ENCODE results near the gene LRRC46.

The LRRC46 gene

DNA sequence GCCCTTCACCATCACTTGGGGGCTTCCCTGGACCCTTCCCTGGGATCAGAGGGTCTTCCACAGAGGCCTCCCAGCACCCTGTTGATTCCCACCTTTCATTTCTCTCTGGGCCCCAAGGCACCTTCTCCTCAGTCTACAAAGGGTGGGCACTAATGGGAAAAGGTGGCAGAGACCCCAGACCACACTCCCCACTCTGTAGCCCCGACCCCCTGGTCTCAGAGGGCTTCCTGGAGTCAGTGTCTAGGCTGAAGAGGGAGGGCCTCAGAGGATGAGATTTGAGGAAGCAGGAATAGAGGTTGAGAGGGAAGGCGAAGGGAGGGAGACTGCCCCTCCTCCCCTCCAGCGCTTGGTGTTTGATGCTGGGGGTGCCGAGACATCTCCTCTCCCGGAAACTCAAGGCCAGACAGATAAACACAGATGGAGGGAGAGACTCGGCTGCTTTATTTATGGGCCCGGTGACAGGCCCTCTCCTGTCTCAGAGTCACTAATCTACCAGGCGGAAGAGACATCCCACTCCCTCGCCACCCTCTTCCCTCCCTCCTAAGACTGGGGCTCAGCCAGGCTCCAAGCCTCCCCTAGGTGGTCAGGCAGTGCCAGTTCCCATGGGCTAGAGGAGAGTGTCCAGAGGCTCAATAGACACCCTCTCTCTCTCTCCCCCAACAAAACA, 46.0 kb downstream of the LRRC46 start:
- DNase-seq (ENCODE audit: low read depth) = no peak

- DNase-seq (ENCODE audit: low read depth) = peak; percentile 53
These were observed 46.9 kb downstream of the LRRC46 start for GRCh38 chr17:47878203-47879027.

GRCh38 chr17:47879028-47879585, 47.6 kb downstream of the LRRC46 start:
- DNase-seq (ENCODE audit: low read depth) = peak; percentile 88

DNA sequence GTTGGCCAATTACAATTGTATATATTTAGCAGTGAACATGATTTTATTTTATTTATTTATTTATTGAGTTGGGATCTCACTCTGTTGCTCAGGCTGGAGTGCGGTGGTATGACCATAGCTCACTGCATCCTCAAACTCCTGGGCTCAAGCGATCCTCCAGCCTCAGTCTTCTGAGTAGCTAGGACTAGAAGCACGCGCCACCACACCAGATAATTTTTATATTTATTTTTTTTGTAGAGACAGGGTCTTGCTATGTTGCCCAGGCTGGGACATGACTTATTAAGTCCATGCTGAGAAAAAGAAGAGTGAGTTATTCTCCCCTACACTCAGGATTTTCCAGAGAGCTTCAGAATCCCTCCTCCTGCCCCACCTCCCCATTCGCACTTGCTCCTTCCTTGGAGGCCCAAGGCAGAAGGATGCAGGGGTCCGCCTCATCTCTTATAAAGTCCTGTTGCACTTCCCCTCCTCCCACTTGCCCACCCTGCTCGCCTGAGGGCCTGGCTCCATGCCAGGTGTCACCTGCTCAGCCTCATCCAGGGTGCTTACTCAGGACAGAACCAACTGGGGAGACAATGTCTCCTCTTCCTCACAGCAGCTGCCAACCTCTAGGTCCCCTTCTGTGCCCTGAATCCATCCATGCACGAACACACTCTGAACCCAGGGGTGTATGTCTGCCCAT, 48.4 kb downstream of the LRRC46 start:
- DNase-seq (ENCODE audit: low read depth) = no peak

GRCh38 chr17:47882247-47882646, 50.8 kb downstream of the LRRC46 start:
- peak; percentile 51 for DNase-seq (ENCODE audit: low read depth)

DNA sequence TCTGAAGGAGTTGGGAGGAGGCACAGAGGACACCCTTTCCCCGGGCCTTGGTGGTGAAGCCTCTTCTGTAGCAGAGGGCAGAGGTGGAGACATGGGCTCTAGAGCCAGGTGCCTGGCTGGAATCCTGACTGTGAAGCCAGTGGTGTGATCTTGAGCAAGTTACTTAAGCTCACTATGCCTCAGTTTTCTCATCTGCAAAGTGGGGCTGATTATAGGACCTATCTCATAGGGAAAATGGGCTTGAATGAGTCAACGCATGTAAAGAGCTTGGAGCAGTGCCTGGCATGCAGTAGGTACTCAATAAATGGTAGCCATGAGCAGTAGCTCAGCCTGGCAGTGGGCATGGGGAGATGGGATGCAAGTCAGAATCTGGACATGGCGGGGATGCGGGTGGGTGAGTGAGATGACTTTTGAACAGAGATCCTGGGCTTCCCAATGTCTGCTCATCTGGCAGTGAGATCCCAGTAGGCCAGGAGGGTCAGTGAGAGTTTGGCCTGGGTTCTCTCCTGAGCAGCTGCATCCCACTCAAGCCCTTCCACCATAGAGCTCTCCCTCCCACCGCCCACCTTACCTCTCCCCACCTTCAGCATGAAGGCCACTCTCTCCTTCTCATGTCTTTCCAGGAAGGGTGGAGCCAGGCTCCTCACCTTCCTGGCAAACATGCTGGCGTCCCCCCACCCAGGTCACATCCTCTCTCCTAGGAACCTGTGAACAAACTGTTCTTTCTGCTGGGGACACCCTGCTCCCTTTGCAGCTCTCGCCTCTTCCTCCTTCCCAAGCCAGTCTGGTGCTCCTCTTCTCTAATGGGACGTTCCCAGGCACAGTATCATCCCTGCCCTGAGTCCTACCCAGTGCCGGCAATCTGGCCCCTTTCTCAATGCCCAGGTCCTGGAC, 51.5 kb downstream of the LRRC46 start:
- DNase-seq (ENCODE audit: low read depth) = no peak

DNA sequence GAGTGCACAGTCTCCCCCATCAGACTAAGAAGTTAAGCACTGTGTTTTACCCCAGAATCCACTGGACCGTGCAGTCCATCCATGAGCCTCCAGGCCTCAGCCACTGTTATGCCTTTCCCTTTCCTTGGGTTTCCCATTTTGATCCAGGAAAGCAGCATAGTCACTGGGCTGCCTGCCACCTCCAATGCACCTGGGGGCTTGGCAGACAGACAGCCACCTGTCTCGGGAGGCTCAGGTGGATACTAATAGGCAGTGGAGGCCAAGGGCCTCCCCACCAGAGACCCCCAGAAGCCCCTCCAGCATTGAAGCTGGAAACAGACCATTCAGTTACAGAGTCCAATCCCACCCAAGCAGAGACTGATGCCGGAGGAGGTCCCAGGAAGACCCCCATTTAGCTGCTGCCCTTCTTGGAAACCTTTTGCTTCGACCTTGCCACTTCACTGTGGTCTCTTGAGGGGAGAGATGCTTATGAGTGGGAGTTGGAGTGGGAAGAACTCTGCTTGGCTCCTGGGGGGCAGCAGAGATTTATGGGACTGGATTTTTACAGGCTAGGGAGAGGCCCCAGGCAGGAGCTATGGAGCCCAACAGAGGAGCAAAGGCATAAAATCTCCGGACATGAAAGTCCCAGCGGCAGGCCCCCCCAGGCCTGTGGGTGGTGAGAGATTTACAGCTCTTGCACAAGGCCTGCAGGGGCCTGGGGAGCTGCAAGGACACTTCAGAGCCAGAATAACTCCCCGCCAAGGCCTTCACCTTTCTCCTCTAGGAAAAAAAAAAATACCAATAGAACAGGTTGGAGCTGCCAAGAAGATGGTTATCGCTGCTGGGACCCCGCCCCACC, 52.3 kb downstream of the LRRC46 start:
- DNase-seq (ENCODE audit: low read depth) = no peak

DNA sequence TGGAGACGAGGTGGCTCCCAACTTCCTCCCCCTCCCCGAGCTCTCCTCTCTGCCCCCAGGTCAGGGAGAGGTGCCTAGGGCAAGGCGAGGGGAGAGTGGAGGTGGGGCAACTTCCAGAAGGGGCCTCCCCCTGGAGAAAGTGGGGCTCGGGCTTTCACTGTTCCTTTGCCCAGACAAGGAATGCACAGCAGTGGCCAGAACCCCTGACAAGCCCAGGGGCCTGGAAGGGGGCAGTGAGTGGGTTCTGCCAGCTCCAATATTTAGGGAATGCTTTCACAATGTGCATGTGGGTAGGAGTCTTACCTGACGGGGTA, 52.9 kb downstream of the LRRC46 start:
- DNase-seq (ENCODE audit: low read depth) = no peak

DNA sequence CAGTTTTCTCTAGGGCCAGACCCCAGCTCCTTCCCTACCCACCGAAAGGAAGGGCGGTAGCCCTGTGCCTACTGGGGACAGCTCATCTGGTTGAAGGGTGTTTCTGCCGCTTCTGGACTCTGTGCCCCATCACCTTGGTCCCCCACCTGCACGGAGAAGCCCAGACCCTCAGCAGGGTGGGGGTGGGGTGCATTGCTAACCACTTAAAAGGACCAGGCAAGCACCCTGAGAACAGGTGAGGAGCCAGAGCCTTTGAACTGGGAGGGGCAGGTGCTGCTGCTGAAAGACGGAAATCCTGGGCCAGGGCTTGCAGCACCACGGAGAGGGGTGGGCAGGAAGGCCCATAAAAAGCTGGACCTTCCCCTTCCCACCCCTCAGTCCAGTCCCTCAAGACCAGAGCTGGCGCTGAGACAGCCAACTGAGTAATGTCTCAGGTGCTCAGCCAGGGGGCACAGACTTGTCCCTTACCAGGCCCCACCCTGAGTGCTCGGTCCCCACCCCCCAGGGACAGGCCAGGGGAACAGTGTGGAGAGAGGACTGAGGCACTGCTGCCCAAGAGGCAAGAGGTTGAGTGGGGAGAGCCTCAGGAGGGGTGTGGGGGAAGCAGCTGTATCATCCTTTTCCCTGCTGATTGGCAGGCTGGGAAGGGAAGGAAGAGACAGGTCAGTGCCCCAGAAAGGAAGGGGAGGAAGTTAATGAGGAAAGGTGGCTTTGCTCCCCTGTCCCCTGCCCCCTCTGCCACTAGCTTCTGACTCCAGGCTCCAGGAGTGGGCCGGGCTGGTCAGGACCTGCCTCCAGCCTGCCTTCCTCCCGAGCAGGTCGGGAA, 53.6 kb downstream of the LRRC46 start:
- DNase-seq (ENCODE audit: low read depth) = no peak

Measured in ELR (cell line).